ENCODE results near the gene ASCL4.

ASCL4 gene

GRCh38 chr12:107760809-107761501 lies 13.5 kb upstream of the ASCL4 start, which contains the start of gene PRDM4:
TSS of gene PRDM4 (minus strand) at chr12:107761137. CDS start at chr12:107760515, 622 bp downstream.
- H3K4me1 ChIP-seq (ENCODE audit: insufficient read depth, low read length, poor library complexity, severe bottlenecking): peaks cover 35% of the 10 kb centered on the region
- peak within 1 kb of the TSS; percentile 91 for H3K4me3 ChIP-seq (ENCODE audit: low read length, poor library complexity, severe bottlenecking)
- peak within 1 kb of the TSS; percentile 89 for H3K9ac ChIP-seq (ENCODE audit: low read depth, low read length, poor library complexity, severe bottlenecking)
- no peaks in the 10 kb centered on the region for H3K27me3 ChIP-seq (ENCODE audit: insufficient read depth, low read length, poor library complexity, severe bottlenecking)
- TF ChIP-seq EZH2phosphoT487 (IDR thresholded peaks at IDR 0.05; ENCODE audit: borderline replicate concordance) (no peak), CTCF (conservative IDR thresholded peaks at IDR 0.05; ENCODE audit: low read length) (peak; percentile 62)
- peak within 1 kb of the TSS; percentile 81 for H2AFZ ChIP-seq (ENCODE audit: low read length)
- no peaks in the 10 kb centered on the region for H3K9me2 ChIP-seq (replicated peaks; ENCODE audit: low read depth, low read length)
- H3K4me2 ChIP-seq (ENCODE audit: low read depth, low read length, poor library complexity, severe bottlenecking): peak within 1 kb of the TSS; percentile 97
- no peaks in the 10 kb centered on the region for H3F3A ChIP-seq (ENCODE audit: low read depth)
- H3K9me3 ChIP-seq (ENCODE audit: insufficient read depth, low read depth, low read length): no peaks in the 10 kb centered on the region
- peaks cover 46% of the 10 kb centered on the region for H3K79me2 ChIP-seq (ENCODE audit: insufficient read depth, low read length)
- peaks cover 38% of the 10 kb centered on the region for H4K20me1 ChIP-seq (ENCODE audit: insufficient read depth, low read length, poor library complexity, severe bottlenecking)
- peaks cover 10% of the 10 kb centered on the region; the same call in 1 of the 2 replicates for H3K36me3 ChIP-seq (ENCODE audit: insufficient read depth, low read length)

GRCh38 chr12:107761502-107761904 lies 13.0 kb upstream of the ASCL4 start:
- Histone ChIP-seq H3K4me2 (ENCODE audit: low read depth, low read length, poor library complexity, severe bottlenecking) (peak overlapping the region; percentile 60), H3K79me2 (ENCODE audit: insufficient read depth, low read length) (peaks cover 41% of the 10 kb centered on the region), H2AFZ (ENCODE audit: low read length) (peak overlapping the region; percentile 81), H3K9ac (ENCODE audit: low read depth, low read length, poor library complexity, severe bottlenecking) (no peak overlapping the region), H3K36me3 (ENCODE audit: insufficient read depth, low read length) (peaks cover 4% of the 10 kb centered on the region; the same call in 1 of the 2 replicates), H3K9me2 (replicated peaks; ENCODE audit: low read depth, low read length) (no peaks in the 10 kb centered on the region), H3K27me3 (ENCODE audit: insufficient read depth, low read length, poor library complexity, severe bottlenecking) (no peaks in the 10 kb centered on the region), H3K4me1 (ENCODE audit: insufficient read depth, low read length, poor library complexity, severe bottlenecking) (peaks cover 35% of the 10 kb centered on the region), H3K4me3 (ENCODE audit: low read length, poor library complexity, severe bottlenecking) (peak overlapping the region; percentile 91), H3K9me3 (ENCODE audit: insufficient read depth, low read depth, low read length) (no peaks in the 10 kb centered on the region), H3F3A (ENCODE audit: low read depth) (no peaks in the 10 kb centered on the region), H4K20me1 (ENCODE audit: insufficient read depth, low read length, poor library complexity, severe bottlenecking) (peaks cover 38% of the 10 kb centered on the region)
- no peak for TF ChIP-seq CTCF (conservative IDR thresholded peaks at IDR 0.05; ENCODE audit: low read length)
- no peak for TF ChIP-seq EZH2phosphoT487 (IDR thresholded peaks at IDR 0.05; ENCODE audit: borderline replicate concordance)

GRCh38 chr12:107762874-107763273 lies 11.6 kb upstream of the ASCL4 start:
- Histone ChIP-seq H3K4me2 (ENCODE audit: low read depth, low read length, poor library complexity, severe bottlenecking) (no peak overlapping the region), H3K36me3 (ENCODE audit: insufficient read depth, low read length) (no peaks in the 10 kb centered on the region), H3K4me3 (ENCODE audit: low read length, poor library complexity, severe bottlenecking) (no peak overlapping the region), H3K79me2 (ENCODE audit: insufficient read depth, low read length) (peaks cover 27% of the 10 kb centered on the region), H3K9me3 (ENCODE audit: insufficient read depth, low read depth, low read length) (no peaks in the 10 kb centered on the region), H3K9ac (ENCODE audit: low read depth, low read length, poor library complexity, severe bottlenecking) (no peak overlapping the region), H3K9me2 (replicated peaks; ENCODE audit: low read depth, low read length) (no peaks in the 10 kb centered on the region), H3F3A (ENCODE audit: low read depth) (no peaks in the 10 kb centered on the region), H2AFZ (ENCODE audit: low read length) (no peak overlapping the region), H4K20me1 (ENCODE audit: insufficient read depth, low read length, poor library complexity, severe bottlenecking) (peaks cover 25% of the 10 kb centered on the region), H3K27me3 (ENCODE audit: insufficient read depth, low read length, poor library complexity, severe bottlenecking) (no peaks in the 10 kb centered on the region), H3K4me1 (ENCODE audit: insufficient read depth, low read length, poor library complexity, severe bottlenecking) (peaks cover 27% of the 10 kb centered on the region)
- no peak for TF ChIP-seq CTCF (conservative IDR thresholded peaks at IDR 0.05; ENCODE audit: low read length)

Data from Loucy (cell line).